NCI-H510A (cell line): ENCODE measurements around the gene CLNK.
"Not testable (repeated sequence)": the region's sequence is repeated elsewhere in the genome, so short reads cannot be mapped to it uniquely, and the experiment has no call there.

Experiments
- DNase-seq: peaks from one replicate; lab custom pipeline; 2025; lab: John Stamatoyannopoulos, UW

Gene CLNK

DNA sequence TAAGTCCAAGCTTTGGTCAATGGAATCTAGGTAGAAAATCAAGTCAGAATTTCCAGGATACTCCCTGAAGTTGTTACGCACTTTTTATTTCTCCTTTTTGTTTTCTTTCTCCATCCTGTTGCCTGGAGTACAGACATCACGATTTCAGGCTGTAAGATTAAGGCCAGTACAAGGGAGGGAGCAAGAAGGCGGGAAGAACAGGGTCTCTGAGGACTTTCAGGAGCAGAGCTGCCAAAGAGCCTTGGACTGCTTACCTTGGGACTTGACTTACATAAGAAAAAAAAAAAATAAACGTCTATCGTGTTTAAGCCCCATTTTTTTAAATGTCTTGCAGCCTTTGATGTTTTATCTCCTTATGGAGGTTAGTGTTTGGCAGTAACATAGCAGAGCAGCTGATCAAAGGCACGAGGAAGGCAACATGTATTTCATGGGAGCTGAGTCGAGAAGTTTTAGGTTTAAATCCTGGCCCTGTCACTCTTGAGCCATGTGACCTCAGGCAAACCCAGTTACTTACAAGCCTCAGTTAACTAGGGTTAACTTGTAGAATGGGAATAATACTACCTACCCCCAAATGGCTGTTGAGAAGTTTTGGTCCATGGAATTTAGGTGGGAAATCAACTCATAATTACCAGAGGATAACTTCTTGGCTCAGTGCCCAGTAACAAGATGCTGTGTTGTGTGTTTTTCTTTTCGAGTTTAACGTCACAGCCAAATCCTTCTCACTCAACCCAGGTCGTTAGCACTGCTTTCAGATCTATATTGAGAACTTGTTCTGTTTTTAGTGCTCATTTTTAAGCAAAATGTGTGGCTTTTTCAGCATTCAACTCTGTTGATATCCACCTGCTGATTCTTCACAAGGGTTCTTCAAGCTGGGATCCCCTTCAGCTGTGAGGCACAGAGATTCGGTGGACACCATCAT, 106.8 kb downstream of the CLNK start:
- no peak for DNase-seq

DNA sequence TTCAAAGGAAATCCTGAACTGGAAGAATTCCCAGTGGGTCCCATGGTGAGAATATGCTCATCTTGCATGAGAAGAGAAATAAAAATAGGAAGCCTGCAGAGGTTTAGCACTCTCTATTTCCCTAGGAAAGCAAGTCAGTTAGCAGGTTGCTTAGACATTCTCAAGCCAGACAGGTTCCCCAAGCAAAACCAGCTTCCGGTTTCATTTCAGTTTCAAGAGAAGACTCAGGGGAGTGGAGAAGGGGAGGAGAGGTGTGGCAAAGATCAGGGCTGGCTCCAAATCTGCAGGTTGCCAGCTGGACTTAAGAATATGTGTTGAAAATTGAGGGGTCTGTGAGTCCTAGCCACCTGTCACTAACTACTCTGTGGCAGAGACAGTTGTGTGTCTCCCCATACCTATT, 107.5 kb downstream of the CLNK start:
- DNase-seq = no peak

DNA sequence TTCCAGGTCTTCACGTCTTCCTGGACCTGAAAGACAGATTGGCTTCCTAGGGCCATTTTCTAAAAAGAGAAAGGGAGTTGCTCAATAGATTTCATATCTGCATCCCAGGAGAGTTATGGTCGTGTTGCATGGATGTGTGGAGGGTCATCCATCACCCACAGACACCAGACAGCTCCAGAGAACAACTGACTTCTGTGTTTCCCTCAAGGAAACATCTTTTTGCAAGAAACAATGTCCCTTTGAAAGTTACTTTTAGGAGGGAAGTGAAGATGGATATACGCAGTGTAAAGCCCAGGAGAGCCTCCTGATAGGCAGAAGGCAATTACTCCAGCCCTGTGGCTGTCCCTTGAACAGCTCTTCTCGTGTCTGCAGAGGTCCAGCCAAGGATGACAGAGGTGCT, 108.3 kb downstream of the CLNK start:
- DNase-seq = no peak

DNA sequence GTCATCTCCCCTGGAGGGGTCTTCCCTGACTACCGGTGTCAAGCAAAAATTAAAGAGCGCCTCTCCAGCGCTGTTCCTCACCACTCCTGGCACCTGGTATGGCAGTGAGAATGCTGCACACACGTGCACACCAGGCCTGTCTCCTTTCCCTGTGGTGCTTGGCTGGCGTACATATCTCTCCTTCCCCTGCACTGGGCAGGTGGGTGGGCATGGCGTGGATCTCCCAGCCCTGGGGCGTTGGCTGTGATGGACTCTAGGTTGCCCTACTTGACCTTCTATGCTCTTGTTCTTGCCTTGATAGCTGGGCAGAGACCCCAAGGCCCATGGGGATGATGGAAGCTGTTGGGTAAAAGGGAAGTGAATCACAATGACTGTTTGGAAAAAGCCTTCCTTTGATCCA, 109.2 kb downstream of the CLNK start:
- no peak for DNase-seq

DNA sequence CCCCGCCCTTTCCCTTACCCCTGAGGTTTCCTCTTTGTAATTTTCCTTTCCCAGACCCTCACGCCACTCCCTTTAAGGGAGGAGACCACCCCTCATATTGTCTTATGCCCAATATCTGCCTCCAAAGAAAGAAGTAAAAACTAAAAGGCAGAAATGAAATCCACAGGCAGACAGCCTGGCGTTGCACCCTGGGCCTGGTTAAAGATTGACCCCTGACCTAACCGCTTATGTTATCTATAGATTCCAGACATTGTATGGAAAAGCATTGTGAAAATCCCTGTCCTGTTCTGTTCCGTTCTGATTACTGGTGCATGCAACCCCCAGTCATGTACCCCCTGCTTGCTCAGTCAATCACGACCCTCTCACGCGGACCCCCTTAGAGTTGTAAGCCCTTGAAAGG, 110.0 kb downstream of the CLNK start:
- not testable (repeated sequence) for DNase-seq

DNA sequence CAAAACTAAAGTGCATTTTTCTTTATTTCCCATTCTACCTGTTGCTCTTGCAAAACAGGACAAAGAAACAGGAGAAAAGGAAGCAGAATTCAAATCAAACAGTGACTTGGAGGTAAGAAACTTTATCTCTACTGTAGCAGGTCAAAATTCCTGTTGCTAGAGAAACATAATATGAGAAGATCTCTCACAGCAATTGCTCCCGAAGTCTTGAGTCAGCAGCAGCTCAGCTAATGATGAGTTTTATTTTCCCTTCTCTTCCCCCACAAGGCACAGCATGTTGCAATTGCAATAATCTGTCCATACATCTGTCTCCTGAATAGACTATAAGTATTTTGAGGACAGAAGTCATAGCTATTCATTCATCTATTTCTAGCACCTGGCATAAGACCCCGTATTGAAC, 112.7 kb downstream of the CLNK start:
- DNase-seq = no peak

DNA sequence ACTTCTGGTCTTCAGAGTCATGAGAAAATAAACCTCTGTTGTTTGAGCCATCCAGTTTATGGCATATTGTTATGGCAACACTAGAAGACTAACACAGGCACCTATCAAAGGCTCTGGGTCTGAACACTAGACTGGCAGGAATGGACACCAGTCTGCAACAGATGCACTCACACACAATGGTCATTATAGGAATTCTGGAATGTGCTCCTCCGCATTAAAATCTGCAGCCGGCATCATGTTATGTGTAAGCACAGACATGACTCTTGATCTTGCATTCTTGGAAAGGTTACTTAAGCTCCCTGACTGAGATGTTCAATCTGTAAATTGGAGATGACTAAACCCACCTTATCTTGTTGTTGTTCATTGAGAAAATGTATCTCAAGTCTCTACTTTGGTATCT, 115.1 kb downstream of the CLNK start:
- DNase-seq = no peak

DNA sequence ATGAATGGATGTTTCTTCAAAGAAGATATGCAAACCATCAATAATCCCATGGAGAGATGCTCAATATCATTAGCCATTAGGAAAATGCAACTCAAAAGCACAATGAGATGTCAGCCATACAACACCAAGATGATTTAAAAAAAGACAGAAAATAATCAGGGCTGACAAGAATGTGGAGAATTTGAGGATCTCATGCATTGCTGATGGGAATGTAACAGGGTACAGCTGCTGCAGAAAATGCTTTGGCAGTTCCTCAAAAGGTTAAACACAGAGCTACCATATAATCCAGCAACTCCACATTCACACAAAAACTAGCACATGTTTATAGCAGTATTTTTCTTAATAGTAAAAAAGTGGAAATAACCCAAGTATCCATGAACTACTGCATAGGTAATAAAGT, 116.8 kb downstream of the CLNK start:
- no peak for DNase-seq

DNA sequence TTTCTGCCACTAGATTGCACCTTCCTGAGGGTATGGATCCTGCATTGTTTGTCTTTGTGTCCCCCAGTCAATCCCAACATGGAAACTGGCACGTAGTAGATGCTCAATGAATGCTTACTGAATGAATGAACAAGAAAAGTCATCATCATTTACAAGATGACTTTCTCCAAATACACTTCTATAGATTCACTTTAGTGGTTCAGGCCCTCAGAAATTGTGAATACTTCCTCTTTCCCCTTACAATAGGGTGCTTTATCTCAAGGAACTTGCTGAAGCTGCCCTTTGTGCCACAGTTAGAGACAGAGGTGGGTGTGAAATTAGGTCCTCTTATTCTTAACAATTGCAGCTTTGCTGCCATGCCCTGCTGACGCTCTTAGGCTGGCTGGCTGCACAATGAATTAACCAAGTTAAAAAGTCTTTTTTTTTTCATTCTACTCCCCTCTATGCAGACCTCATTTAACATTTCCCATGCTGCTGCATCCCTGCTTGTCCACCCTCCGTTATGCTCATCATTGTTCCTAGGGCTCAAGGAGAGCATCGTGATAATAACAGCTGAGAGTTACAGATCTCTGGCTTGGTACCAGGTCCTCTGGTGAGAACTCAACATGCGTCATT, 119.3 kb downstream of the CLNK start:
- no peak for DNase-seq

DNA sequence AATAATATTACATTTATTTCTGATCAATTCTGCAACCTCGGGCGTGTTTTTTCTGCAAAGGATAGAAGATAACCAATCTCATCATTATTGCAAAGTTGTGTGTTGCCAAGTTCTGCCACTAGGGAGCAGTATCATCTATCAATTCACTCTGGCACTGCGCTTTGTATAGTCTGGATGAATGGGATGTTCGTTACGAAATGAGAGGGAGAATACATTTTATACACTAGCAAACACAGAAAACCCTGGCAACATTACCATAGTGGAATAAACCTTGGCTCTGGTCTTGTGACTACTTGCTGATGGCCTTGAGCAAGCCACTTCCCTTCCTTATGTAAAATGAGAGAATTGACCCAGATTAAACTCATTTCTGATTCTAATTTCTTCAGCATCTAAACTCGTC, 129.9 kb downstream of the CLNK start:
- DNase-seq = peak; percentile 23

DNA sequence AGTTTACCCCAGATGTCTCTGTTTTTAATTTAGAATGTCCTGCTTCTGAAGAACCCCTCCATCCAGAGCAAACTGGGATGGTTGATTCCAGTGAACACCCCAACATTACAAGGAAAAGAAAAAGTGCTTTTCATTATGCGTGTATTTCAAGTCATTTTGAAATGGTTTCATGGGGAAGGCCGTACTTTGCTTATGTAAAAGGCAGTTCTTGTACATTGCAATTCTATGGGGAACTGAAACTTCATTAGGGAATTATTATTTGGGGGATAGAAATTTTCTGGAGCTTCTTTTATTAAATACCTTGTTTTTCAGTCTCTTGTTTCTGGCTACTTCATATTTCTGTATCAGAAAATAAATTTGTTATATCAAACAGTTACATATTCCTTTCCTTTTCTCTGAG, 130.4 kb downstream of the CLNK start:
- no peak for DNase-seq

DNA sequence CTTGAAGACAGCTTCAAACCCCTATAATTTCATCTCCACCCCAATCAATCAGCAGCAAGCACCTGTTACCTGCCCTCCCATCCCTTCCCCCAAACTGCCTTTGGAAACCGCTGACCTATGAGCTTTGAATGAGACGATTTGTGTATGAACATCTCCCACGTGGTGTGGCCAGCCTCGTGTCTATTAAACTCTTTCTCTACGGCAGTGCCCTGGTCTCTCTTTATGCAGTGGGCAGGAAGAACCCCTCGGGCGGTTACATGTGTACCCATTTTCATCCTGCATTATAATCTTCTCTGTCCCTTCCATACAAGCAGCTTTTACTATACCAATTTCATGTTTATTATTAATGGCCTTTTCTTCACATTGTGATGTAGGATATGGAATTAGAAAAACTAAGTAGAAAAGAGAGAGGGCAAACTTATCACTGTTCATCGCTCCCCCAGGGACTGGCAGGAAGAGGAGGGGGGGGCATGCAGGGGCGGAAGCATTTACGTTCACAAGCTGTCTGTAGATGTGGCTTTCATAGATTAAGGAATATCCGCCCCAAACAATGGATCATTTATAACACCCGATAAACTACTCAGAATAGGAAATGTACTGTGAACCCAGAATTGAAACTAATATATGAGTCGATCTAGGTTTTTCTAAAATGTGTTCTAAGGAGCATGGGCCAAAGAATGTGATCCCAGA, 131.8 kb downstream of the CLNK start:
- no peak for DNase-seq

DNA sequence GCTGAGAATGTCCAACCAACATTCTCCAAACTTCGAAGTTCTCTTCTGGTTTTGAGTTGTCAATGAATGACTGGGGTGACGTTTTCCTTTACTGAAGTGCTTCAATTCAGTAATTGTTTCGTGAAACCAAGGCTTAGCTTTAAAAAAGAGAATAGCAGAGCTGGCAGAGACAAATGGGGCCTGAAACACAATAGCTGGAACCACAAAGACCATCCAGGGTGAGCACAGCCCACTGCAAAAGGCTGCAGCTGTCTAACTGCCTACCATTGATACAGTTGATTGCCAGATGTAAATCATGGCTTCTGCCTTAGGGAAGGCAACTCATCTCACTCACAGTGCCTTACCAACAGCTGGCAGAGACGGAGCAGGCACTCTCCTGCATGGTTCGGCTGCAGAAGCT, 148.7 kb downstream of the CLNK start:
- no peak for DNase-seq

DNA sequence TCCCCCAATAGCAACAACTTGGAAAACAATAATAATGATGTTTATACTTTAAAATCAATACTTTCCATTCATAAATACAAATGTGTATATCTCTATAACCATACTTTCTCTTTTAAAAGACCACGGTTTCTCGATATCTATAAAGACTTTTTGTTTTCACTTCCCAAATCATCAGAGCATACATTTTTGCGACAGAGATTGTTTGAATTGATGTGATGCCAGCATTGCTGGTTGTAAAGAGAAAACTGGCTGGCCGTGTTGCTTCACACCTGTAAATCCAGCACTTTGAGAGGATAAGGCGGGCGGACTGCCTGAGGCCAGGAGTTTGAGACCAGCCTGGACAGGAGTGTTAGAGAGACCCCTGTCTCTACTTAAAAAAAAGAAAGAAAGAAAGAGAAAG, 149.7 kb downstream of the CLNK start:
- DNase-seq = no peak

DNA sequence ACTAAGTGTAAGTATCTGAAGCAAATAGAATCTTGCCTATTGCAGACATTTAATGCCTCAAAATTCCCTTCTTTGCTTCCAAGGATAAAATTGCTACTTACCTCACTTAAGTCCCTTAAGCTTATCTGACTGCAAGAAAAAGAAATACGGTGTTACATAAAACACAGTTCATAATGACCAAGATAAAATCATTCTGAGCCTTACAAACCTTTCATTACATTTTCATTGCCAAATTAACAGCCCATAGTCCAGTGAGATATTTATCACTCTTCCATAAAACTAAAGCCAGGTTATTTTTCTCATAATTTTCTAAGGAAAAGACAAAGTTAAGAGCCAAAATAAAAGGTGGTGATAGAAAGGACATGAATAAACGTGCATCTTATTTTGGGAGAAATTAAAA, 152.4 kb downstream of the CLNK start:
- no peak for DNase-seq

DNA sequence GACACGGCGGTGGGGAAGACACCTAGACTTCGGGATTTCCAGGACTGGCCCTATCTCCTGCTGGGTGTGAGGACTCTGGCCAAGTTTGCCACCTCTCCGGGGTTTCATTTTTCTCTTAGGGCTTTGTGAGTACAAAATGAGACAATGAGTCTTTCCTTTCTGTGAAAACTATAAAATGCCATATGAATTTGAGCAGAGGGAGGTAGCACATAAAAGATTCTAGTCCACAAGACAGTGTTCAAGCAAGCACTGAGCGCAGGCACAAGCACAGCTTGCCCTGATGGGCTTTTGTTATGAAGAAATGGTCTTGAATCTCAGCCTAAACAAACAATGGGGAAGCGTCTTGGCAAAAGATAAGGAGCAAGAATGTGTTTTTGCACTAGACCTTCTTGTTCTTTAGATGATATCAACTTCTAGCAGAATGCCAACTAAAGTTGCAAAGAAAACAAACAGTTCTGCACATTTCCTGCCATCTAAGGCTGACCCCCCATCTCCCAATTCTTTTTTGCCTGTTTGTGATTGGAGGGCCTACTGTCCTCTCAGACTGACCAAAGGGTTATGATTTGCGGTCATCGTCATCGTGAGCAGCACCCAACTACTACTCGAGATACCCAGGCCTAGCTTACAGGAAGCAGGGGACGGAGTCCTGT, 154.3 kb downstream of the CLNK start:
- no peak for DNase-seq

DNA sequence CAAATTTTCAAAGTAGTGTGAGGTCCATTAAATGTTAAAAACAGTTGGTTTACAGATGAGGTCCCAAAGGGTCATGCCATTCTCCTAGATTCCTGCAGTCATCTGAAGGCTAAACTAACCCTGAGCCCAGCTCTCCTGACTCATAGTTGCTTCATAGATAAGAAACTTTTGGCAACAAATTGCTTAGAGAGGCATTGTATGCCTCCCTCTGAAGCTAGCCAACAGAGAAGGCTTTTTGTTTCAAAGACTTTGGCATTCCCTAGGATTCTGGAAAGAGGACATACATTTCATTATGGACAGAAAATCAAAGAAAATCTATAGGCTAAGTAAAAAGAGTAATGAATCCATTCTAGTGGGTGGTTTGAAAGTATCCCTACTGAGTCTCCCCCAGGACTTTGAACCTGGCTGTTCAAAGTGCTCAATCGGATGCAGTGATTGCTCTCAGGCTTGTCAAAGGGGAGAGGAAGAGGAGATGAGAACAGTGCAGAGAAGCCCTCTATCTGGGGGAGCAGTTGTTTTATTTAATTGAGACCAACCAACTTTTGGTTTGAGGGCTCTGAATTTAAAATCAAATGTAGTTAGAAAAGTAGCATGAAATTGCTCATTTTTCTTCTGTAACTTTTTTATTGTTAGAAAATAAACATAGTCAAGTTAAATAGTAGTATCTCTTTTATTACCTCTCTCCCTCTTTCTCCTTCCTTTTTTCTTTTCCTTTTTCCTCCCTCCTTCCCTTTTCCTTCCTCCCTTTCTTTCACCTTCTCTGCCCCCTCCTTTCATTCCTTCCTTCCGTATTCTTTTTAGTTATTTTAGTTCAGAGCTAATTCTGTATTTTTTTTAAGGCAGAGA, 155.1 kb downstream of the CLNK start:
- DNase-seq = no peak

DNA sequence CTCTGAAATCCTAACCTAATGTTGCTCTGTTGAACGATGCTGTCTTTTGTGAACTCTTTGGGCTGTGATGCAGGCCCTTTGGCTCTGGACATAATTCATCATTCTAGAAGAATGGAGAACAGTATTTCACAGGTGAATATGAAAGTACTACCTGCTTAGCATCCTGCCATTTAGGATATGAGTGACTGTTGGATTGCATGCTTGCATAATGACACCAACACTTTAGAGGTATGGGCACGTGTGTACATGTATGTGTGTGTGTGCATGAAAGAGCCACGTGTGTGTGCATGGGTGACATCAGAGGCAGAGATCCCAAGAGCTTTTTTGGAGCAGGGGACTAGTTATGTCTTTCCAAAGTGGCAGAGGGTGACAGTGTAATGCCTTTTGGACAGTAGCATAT, 157.1 kb downstream of the CLNK start:
- no peak for DNase-seq

DNA sequence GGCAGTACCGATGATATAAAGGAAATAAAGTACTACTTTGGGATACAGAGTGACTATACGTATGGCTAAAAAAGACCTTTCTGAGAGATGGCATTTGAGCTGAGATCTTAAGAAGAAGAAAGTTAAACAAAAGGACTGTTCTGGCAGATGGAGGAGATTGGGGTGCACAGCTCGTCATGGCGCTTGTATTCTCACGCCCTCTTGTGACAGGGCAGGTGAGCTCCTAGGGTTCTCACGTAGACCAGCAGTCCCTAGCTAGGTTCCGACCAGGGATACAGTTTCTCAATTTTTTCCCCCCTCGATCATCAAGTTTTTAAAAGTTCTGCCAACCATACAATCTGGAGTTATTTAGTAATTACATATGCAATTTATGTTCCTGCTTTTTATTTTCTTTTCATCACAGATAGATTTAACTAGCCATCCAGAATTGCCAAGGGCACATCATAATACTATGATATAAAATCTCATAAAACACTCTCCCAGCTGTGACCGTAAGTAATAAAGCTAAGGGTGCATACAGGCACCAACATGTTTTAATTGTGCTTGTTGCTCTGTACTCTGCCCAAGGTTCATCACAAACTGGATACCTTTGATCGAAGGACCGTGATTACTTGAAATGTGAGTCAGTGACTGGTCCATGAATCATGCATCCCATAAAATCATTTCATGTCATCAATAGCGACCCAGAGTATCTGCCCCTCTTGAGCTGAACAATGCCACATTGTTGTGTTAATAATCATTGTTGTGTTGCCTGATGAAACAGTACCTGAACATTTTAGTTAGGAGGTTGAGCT, 157.9 kb downstream of the CLNK start:
- DNase-seq = no peak

DNA sequence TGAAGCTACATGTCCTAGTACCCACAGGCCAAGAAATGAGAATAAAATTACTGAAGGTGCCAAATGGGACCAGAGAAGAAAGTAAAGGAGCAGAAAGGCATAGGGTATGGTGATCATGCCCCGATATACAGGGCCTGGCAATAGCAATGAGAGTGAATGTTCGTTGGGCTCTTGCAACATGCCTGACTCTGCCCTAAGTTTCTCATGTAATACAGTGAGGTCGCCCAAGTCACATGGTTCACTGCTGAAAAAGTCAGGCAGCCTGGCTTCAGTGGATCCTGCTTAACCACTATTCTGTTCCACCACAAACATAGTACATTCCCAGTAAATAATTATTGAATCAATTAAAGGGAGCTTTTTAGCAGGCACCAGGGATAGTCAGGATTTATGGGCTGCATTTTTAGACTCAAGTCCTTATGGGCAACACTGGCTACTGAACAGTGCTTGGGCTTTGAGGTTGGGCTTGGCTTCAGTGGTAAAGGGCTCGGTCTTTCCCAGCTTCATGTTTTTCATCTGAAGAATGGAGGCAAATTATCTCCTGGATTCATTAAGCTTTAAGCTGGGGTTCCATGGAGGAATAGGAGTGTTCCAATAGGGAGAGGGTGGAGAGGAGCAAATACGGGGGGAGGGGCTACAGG, 160.3 kb downstream of the CLNK start:
- DNase-seq = no peak
